ENCODE measurements around the gene LAMC1.
"Not testable (repeated sequence)": the region's sequence is repeated elsewhere in the genome, so short reads cannot be mapped to it uniquely, and the experiment has no call there.

DNA sequence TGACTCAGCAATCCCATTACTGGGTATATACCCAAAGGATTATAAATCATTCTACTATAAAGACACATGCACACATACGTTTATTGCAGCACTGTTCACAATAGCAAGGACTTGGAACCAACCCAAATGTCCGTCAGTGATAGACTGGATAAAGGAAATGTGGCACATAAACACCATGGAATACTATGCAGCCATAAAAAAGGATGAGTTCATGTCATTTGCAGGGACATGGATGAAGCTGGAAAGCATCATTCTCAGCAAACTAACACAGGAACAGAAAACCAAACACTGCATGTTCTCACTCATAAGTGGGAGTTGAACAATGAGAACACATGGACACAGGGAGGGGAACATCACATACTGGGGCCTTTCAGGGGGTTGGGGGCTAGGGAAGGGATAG lies 43.2 kb downstream of the LAMC1 start:
- TF ChIP-seq, protein P1, sequence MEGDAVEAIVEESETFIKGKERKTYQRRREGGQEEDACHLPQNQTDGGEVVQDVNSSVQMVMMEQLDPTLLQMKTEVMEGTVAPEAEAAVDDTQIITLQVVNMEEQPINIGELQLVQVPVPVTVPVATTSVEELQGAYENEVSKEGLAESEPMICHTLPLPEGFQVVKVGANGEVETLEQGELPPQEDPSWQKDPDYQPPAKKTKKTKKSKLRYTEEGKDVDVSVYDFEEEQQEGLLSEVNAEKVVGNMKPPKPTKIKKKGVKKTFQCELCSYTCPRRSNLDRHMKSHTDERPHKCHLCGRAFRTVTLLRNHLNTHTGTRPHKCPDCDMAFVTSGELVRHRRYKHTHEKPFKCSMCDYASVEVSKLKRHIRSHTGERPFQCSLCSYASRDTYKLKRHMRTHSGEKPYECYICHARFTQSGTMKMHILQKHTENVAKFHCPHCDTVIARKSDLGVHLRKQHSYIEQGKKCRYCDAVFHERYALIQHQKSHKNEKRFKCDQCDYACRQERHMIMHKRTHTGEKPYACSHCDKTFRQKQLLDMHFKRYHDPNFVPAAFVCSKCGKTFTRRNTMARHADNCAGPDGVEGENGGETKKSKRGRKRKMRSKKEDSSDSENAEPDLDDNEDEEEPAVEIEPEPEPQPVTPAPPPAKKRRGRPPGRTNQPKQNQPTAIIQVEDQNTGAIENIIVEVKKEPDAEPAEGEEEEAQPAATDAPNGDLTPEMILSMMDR (IDR thresholded peaks at IDR 0.05; ENCODE audit: low read depth, low read length) = not testable (repeated sequence)
- TF ChIP-seq POLR2A (IDR thresholded peaks at IDR 0.05; ENCODE audit: extremely low read depth, insufficient read length); MYC (IDR thresholded peaks at IDR 0.05; ENCODE audit: low read depth, low read length): not testable (repeated sequence)
- TF ChIP-seq, protein P2, sequence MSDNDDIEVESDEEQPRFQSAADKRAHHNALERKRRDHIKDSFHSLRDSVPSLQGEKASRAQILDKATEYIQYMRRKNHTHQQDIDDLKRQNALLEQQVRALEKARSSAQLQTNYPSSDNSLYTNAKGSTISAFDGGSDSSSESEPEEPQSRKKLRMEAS (IDR thresholded peaks at IDR 0.05; ENCODE audit: low read depth, low read length) = not testable (repeated sequence)
